K562 (cell line): ENCODE data around the gene COMMD4.

Source experiments
- BDP1 ChIP-seq: IDR thresholded peaks from 3 replicates; pipeline ENCODE4 v1.6.1; 2011; ENCODE audit not compliant: insufficient read length, insufficient read depth
- HDAC2 ChIP-seq: fragments of 450-650 bp; IDR thresholded peaks from 2 replicates; pipeline ENCODE4 v1.6.1; 2016; ENCODE audit warnings: mild to moderate bottlenecking
- NFRKB ChIP-seq: fragments of 450-650 bp; IDR thresholded peaks from 2 replicates; pipeline ENCODE4 v1.6.1; 2016; ENCODE audit warnings: low read depth

DNA sequence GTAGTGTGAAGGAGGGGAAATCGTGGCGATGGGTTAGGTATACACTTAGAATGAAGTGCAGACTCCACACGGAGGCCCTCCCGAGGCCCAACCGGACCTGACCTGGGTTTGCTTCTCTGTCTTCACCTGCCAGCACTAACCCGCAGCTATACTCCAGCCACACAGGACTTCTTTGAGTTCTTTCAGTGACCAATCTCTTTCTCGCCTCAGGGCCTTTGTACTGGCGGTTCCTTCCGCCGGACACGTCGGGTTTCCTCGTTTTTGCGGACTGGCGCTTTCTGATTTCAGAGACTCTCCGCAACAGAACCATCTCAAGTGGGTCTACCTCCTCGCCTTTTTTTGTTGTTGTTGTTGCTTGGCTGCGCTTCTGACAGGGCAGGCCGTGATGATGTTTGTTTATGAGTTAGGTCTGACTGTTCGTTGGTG, 10.9 kb downstream of the COMMD4 start, which contains the start of gene NEIL1:
- TF ChIP-seq NFRKB (no peak), HDAC2 (no peak), BDP1 (no peak)
